IMR-90 (cell line): Measurements from ENCODE around the gene OPCML. TPM values are rescaled to one million over a fixed set of nuclear protein-coding genes. Genes with fewer than 3 reads are reported as not detected.

Source experiments
- ATAC-seq: fragments of 200-7000 bp; cut with Tn5 transposase; 2 replicates; pipeline ENCODE4 v1.9.1; 2020; ENCODE audit warnings: low read depth, mild to moderate bottlenecking, moderate library complexity
- BruUV-seq: library from RNA; stranded (reverse); fragments of 400-500 nt; replicated peaks from 2 replicates; lab custom pipeline; 2021; lab: Mats Ljungman, UMichigan
- CTCF ChIA-PET: fragments of 300-600 bp; formaldehyde crosslinking; extraction: SDS; loops from one replicate; lab custom pipeline; 2021; ENCODE audit warnings: antibody characterized with exemption; lab: Yijun Ruan, JAX
- POLR2A ChIA-PET: fragments of 300-600 bp; sonication (Branson Sonifier 250); formaldehyde crosslinking; loops from one replicate; lab custom pipeline; 2022; ENCODE audit warnings: antibody characterized with exemption; ENCODE audit not compliant: unreplicated experiment; lab: Charles Lee
- DNase-seq: peaks from one replicate; pipeline ENCODE4 v3.0.0; 2013
- H2AFZ ChIP-seq: replicated peaks from 2 replicates; pipeline ENCODE3; 2013; ENCODE audit warnings: low read length, mild to moderate bottlenecking; ENCODE audit not compliant: poor library complexity
- H2AK5ac ChIP-seq: 2 replicates; pipeline ENCODE4 v1.6.1; 2013; ENCODE audit warnings: low read depth, low read length, inconsistent platforms
- H2AK9ac ChIP-seq: replicated peaks from 2 replicates; pipeline ENCODE3; 2013; ENCODE audit warnings: mild to moderate bottlenecking, low read depth, low read length, moderate library complexity; ENCODE audit not compliant: poor library complexity
- H2BK120ac ChIP-seq: 2 replicates; pipeline ENCODE4 v1.6.1; 2013; ENCODE audit warnings: low read depth, low read length, inconsistent platforms
- H2BK15ac ChIP-seq: 3 replicates; pipeline ENCODE4 v1.6.1; 2013; ENCODE audit warnings: low read depth, low read length, inconsistent platforms
- H2BK20ac ChIP-seq: 2 replicates; pipeline ENCODE4 v1.6.1; 2013; ENCODE audit warnings: low read depth, mild to moderate bottlenecking, inconsistent platforms, low read length, moderate library complexity
- H2BK5ac ChIP-seq: 2 replicates; pipeline ENCODE4 v1.6.1; 2013; ENCODE audit warnings: mild to moderate bottlenecking, low read depth, low read length, inconsistent platforms; ENCODE audit not compliant: poor library complexity, severe bottlenecking
- H3K14ac ChIP-seq: replicated peaks from 2 replicates; pipeline ENCODE4 v1.6.1; 2013; ENCODE audit warnings: low read depth, low read length, inconsistent platforms
- H3K18ac ChIP-seq: 2 replicates; pipeline ENCODE4 v1.6.1; 2013; ENCODE audit warnings: low read depth, low read length, control low read depth
- H3K23ac ChIP-seq: 2 replicates; pipeline ENCODE4 v1.6.1; 2013; ENCODE audit warnings: low read depth, low read length, inconsistent platforms
- H3K27ac ChIP-seq: 2 replicates; pipeline ENCODE4 v1.5.1; 2013; ENCODE audit warnings: mild to moderate bottlenecking, control low read depth, low read length; ENCODE audit not compliant: insufficient read depth
- H3K27me3 ChIP-seq: 2 replicates; pipeline ENCODE4 v1.6.1; 2013; ENCODE audit warnings: low read length; ENCODE audit not compliant: control insufficient read depth, insufficient read depth
- H3K36me3 ChIP-seq: 2 replicates; pipeline ENCODE4 v1.6.1; 2013; ENCODE audit warnings: low read length, mixed read lengths; ENCODE audit not compliant: control insufficient read depth, insufficient read depth
- H3K4ac ChIP-seq: 2 replicates; pipeline ENCODE4 v1.6.1; 2013; ENCODE audit warnings: low read depth, low read length, inconsistent platforms
- H3K4me1 ChIP-seq: 2 replicates; pipeline ENCODE4 v1.6.1; 2013; ENCODE audit warnings: low read length, mixed read lengths; ENCODE audit not compliant: control insufficient read depth, insufficient read depth
- H3K4me2 ChIP-seq: 2 replicates; pipeline ENCODE4 v1.6.1; 2013; ENCODE audit warnings: low read depth, mild to moderate bottlenecking, control low read depth, low read length, moderate library complexity
- H3K4me3 ChIP-seq: 2 replicates; pipeline ENCODE4 v1.5.1; 2013; ENCODE audit warnings: low read depth, mild to moderate bottlenecking, control low read depth, low read length, moderate library complexity; ENCODE audit not compliant: insufficient read depth
- H3K56ac ChIP-seq: 2 replicates; pipeline ENCODE4 v1.6.1; 2013; ENCODE audit warnings: low read length, inconsistent platforms; ENCODE audit not compliant: insufficient read depth; ENCODE audit errors: extremely low read depth
- H3K79me1 ChIP-seq, 2 experiments: 2 replicates each; pipeline ENCODE4 v1.6.1; 2013; ENCODE audit warnings: low read length in 2 of 2, inconsistent platforms in 1 of 2, low read depth in 1 of 2
- H3K9ac ChIP-seq: 2 replicates; pipeline ENCODE4 v1.6.1; 2013; ENCODE audit warnings: low read depth, low read length, control low read depth
- H3K9me1 ChIP-seq: 2 replicates; pipeline ENCODE4 v1.6.1; 2013; ENCODE audit warnings: low read length, inconsistent platforms; ENCODE audit not compliant: insufficient read depth
- H3K9me3 ChIP-seq: 2 replicates; pipeline ENCODE4 v1.6.1; 2013; ENCODE audit warnings: low read length; ENCODE audit not compliant: control insufficient read depth, insufficient read depth
- H4K20me1 ChIP-seq: 2 replicates; pipeline ENCODE4 v1.6.1; 2013; ENCODE audit warnings: low read length, inconsistent platforms; ENCODE audit not compliant: insufficient read depth
- H4K5ac ChIP-seq: 2 replicates; pipeline ENCODE4 v1.6.1; 2013; ENCODE audit warnings: mild to moderate bottlenecking, low read depth, low read length, control low read depth
- H4K8ac ChIP-seq, 2 experiments: 2 replicates each; pipeline ENCODE4 v1.6.1; 2013; ENCODE audit warnings: low read depth in 2 of 2, low read length in 2 of 2, control low read depth in 1 of 2, inconsistent platforms in 1 of 2
- H4K91ac ChIP-seq: 2 replicates; pipeline ENCODE4 v1.6.1; 2013; ENCODE audit warnings: low read depth, low read length, inconsistent platforms; ENCODE audit not compliant: insufficient read depth
- MAFK ChIP-seq: IDR thresholded peaks from 2 replicates; pipeline ENCODE4 v1.6.1; 2012; ENCODE audit warnings: low read depth, low read length, improper control_type of control experiment
- MAZ ChIP-seq: IDR thresholded peaks from 2 replicates; pipeline ENCODE4 v1.6.1; 2012; ENCODE audit warnings: low read depth, mild to moderate bottlenecking, low read length, improper control_type of control experiment, moderate library complexity, borderline replicate concordance
- MXI1 ChIP-seq: IDR thresholded peaks from 2 replicates; pipeline ENCODE4 v1.6.1; 2012; ENCODE audit warnings: low read depth, mild to moderate bottlenecking, low read length, moderate library complexity, borderline replicate concordance
- RAD21 ChIP-seq: IDR thresholded peaks from 2 replicates; pipeline ENCODE4 v1.6.1; 2012; ENCODE audit warnings: low read length, improper control_type of control experiment
- dilution Hi-C: fragments of 300-500 bp; cut with HindIII; formaldehyde crosslinking; loops from one replicate; pipeline ENCODE4 v1.14.3; 2018; ENCODE audit warnings: low sequenced_read_pairs; ENCODE audit not compliant: unreplicated experiment
- in situ Hi-C: fragments of 300-500 bp; cut with MboI; formaldehyde crosslinking; loops from 3 replicates; pipeline ENCODE4 v1.14.3; 2019; ENCODE audit warnings: low sequenced_read_pairs, inconsistent platforms, mixed read lengths
- intact Hi-C: fragments of 100-400 bp; cut with micrococcal nuclease; formaldehyde crosslinking; loops from 2 replicates; pipeline ENCODE4 v1.10.0; 2022
- polyA plus RNA-seq, 3 experiments: library from polyadenylated mRNA; depleted of rRNA; stranded (reverse); fragments of >200 nt; gene quantifications; 2 replicates each; pipeline ENCODE4 v1.2.3, GENCODE V29; 2012; ENCODE audit warnings: low replicate concordance in 1 of 3
- total RNA-seq: library from RNA; depleted of rRNA; stranded (reverse); fragments of >200 nt; gene quantifications from 2 replicates; pipeline ENCODE4 v1.2.3, GENCODE V29; 2012

OPCML gene
- total and polyA plus RNA-seq, 2 of the 4 experiments (the other 2 are of a cell fraction), result under 0.01 to 2.6 TPM

DNA sequence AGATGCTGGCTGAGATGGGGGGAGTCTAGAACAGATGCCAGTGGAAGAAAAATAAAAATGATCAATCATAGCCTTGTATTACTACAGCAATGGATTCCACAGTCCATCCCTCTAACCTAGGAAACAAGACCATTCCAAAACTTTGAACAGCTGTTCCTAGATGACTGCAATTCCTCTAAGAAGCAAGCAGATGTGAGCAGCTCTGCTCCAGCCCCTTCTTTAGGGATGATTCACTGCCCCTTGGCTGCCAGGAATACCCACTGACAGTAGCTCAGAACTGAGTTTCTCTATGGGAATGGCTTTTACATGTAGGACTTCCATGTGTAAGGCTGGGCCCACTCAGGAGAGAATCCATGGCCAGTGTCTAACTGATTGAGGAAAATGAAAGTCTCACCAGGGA, 943.9 kb downstream of the OPCML start:
- no peak overlapping the region for H3K4me2 ChIP-seq
- H3K56ac ChIP-seq, result no peak overlapping the region
- H3K9me1 ChIP-seq, result no peaks in the 10 kb centered on the region
- no peaks in the 10 kb centered on the region; the same call in none of the 2 replicates for H3K27me3 ChIP-seq
- H3K18ac ChIP-seq, result no peak overlapping the region
- ChIA-PET POLR2A (no interaction called here), CTCF (no interaction called here)
- H4K8ac ChIP-seq, result no peak overlapping the region
- no peaks in the 10 kb centered on the region for H4K20me1 ChIP-seq
- H3K36me3 ChIP-seq, result no peaks in the 10 kb centered on the region
- intact Hi-C loops (loop anchor here (5.0 kb wide), 1 partner anchor 44 kb away; no protein-coding TSS in a partner anchor), dilution Hi-C loops (no loop called here), in situ Hi-C loops (no loop called here)
- H2BK15ac ChIP-seq, result no peak overlapping the region
- no peak overlapping the region for H4K5ac ChIP-seq
- H3K4ac ChIP-seq, result no peak overlapping the region
- no peak overlapping the region for H3K4me3 ChIP-seq
- DNase-seq (peak; percentile 43), ATAC-seq (peak; percentile 35; the same call in 1 of the 2 replicates)
- H2AK9ac ChIP-seq, result no peak overlapping the region
- no peaks in the 10 kb centered on the region for H3K9me3 ChIP-seq
- no peak overlapping the region for H3K14ac ChIP-seq
- no peak overlapping the region for H2BK120ac ChIP-seq
- TF ChIP-seq MAZ, result no peak
- no peak for TF ChIP-seq RAD21
- TF ChIP-seq MAFK, result no peak
- no peak for TF ChIP-seq MXI1
- H3K79me1 ChIP-seq, result no peaks in the 10 kb centered on the region
- no peak overlapping the region for H4K91ac ChIP-seq
- H2AK5ac ChIP-seq, result 0 out of 2 replicates have a peak overlapping the region, but pooled peaks have one; percentile 8
- H2BK5ac ChIP-seq, result no peak overlapping the region
- no peak overlapping the region for H2AFZ ChIP-seq
- no peak overlapping the region for H2BK20ac ChIP-seq
- H3K9ac ChIP-seq, result no peak overlapping the region
- BruUV-seq, result no TSS peak
- no peak overlapping the region for H3K23ac ChIP-seq
- no peak overlapping the region for H3K27ac ChIP-seq
- H3K4me1 ChIP-seq, result peaks cover 3% of the 10 kb centered on the region; the same call in 1 of the 2 replicates
